SHP77 (cell line): ENCODE measurements around the gene CCND2.
"Not testable (repeated sequence)": the region's sequence is repeated elsewhere in the genome, so short reads cannot be mapped to it uniquely, and the experiment has no call there.

ENCODE experiments used
- DNase-seq, 2 experiments: peaks; one replicate each; lab custom pipeline; 2025; lab: John Stamatoyannopoulos, UW

The CCND2 gene

DNA sequence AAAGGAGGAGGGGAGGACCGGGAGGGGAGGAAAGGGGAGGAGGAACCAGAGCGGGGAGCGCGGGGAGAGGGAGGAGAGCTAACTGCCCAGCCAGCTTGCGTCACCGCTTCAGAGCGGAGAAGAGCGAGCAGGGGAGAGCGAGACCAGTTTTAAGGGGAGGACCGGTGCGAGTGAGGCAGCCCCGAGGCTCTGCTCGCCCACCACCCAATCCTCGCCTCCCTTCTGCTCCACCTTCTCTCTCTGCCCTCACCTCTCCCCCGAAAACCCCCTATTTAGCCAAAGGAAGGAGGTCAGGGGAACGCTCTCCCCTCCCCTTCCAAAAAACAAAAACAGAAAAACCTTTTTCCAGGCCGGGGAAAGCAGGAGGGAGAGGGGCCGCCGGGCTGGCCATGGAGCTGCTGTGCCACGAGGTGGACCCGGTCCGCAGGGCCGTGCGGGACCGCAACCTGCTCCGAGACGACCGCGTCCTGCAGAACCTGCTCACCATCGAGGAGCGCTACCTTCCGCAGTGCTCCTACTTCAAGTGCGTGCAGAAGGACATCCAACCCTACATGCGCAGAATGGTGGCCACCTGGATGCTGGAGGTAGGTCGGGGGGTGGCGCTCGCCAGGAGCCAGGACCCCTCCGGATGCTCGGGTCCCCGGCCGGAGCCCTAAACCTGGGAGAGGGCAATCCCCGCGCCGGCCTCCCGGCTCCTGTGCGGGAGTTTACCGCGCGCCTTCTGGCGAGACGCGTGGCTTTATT lies at the start of gene CCND2:
Gene CCND2 (plus strand): TSS at position 111 of the 744 bp plus-strand sequence. CDS start 279 bp downstream, at position 390.
- DNase-seq = no peak

DNA sequence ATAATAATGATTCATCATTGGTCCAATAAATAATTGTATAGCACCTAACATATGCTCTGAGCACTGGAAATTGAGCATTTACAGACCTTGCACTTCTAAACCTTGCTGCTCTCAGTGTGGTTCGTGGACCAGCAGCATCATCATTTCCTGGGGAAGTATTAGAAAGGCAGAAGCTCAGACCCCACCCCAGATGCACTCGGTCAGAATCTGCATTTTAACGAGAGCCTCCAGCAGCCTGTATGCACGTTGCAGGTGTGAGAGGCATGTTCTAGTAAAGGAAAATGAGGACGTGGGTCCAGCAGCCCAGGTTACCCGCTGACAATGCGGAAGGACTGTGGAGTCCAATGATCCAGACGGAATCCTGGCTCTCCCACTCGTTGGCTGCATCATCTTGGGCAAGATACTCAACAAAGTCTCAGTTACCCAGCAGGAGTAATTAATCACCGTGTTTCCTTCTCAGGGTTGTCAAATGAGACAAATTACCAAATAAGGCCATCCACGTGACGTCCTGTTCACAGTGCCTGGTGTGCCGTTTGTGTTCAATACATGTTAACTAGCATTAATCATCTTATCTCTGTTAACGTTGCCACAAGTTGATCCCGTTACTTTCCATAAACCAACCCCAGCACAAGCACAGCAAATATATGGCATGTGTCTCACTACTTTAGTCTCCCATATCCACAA lies 49.2 kb upstream of the CCND2 start:
- DNase-seq = no peak

DNA sequence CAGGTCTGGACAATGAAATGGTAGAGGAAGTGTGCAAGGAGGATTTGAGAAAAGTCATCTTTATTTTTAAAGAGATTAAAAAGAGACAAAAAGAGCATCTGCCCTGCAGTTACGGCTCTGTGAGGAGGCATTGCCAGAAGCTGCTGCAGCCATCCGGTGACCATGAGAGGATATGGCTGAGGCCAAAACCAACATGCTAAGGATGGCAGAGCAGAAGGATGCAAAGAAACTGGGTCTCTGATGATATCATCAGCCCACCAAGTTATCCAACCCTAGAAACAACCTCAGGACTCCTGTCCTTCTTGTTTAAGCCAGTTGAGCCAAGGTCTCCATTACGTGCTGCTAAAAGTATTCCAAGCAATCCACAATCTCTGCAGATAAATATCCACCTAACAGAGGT lies 48.0 kb upstream of the CCND2 start:
- no peak for DNase-seq

DNA sequence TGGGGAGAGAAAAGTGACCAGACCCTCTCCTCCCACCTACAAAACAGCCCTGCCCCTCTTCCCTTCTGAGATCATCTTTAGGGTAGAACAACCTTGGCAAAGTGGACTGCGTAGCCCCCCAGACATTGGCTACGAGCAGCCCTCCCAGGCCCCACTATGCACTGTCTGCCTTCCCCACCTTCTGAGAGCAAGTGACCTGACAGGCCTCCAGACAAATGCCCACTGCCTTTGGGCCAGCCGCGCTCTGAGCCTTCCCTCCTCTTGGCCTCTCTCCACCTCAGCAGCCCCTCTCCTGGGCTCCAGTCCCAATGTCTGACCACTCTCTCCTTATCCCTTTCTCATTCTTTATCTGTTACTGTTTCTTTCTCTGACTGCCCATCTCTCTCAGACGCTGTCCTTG lies 46.5 kb upstream of the CCND2 start:
- no peak for DNase-seq

DNA sequence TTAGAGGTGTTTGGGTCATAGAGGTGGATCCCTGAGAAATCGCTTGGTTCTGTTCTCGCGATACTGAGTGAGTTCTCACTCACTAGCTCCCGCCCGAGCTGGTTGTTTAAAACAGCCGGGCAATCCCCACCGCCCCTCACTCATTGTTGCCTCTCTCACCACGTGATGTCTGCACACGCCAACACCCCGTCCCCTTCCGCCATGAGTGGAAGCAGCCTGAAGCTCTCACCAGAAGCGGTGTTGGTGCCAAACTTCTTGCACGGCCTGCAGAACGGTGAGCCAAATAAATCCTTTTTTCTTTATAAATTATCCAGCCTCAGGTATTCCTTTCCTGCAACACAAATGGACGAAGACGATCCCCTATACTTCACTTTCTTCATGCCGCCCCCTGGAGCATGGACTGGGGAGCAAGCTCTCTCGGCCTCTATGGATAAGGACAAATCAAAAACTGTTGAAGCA lies 45.4 kb upstream of the CCND2 start:
- no peak for DNase-seq

DNA sequence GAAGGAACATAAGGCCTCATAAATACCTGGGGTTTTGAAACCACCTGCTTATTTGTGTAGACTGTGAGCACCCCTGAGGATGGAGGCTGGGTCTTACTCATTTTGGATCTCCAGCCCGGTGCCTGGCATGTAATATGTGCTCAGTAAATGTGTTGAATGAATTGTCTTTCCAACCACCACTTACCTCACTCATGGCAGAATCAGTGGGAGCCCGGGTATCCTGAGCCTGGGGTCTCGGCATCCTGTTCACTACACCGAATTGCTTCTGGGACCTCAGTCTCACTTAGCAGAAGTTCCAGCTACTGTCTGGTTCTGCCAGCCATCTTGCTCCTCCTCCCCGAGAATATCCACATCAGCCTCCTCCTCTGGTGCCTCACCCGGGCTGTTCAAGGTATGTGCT lies 43.0 kb upstream of the CCND2 start:
- DNase-seq = no peak

DNA sequence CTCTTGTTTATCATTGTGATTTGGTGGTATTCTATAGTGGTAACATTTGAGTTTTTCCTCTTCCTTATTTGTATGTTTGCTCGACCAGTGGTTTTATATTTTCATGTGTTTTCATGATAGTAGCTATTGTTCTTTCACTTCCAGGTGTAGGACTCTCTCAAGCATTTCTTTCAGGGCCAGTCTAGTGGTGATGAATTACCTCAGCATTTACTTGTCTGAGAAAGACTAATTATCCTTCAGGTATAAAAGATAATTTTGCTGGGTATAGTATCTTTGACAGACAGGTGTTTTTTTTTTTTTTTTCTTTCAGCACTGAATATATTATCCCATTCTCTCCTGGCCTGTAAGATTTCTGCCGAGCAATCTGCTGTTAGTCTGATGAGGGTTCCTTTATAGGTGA lies 35.0 kb upstream of the CCND2 start:
- no peak for DNase-seq

DNA sequence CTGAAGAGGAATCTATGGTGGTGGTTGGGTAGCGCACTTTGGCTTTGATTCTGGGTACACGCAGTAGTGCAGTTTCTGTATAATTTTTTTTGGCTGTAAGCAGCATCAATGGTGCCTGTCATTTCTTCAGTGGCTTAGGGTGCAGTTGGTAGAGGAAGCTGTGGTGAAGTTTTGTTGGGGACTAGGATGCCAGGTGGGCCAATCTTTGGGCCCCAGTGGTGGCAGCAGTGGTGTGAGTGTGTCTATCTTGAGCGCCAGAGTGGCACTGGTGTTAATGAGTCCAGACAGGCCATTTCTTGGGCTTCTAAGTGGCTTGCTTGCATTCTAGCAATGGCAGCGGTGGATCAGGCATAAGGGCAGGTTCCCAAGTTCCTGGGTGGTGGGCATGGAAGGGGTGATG lies 33.8 kb upstream of the CCND2 start:
- DNase-seq = no peak

DNA sequence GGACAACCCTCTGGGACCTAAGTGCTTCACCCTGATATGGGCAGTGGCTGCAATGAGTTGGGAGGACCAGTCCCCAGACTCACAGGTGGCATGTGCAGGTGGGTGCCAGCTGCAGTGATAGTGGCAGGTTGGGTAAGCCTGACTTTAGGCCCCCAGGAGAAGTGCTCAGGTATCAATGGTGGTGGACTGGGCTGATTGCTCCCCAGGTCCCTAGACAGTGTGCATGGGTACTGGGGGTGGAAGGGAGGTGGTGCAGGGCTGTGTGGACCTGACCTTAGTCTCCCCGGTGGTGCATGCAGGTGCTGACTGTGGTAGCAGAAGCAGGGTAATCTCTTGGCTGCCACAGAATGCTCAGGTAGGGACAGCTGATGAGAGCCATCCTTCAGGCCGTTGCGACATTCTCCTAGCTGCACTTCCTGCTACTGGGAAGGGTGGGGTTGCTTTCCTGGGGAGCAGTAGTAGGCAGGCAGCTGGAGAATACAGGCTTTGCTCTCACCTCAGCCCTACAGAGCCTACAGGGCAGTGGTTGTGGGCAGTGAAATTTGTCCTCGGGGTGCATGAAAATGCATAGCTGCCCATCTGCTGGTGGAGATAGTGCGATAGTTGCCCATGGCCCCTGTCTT lies 33.3 kb upstream of the CCND2 start:
- no peak for DNase-seq

DNA sequence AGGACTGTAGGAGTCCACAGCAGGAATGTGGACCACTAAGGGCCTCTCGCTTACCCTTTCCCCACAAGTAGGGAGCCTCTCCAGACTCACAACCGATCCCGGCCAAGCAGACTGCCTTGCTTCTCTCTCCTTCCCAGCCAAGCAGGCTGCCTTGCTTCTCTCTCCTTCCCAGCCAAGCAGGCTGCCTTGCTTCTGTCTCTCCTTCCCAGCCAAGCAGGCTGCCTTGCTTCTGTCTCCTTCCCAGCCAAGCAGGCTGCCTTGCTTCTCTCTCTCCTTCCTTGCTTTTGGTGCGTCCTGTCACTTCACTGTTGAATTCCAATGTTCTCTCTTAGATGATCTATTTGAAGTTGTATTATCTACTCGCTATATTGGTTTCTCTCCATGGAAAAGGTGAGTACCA lies 32.6 kb upstream of the CCND2 start:
- DNase-seq = no peak

DNA sequence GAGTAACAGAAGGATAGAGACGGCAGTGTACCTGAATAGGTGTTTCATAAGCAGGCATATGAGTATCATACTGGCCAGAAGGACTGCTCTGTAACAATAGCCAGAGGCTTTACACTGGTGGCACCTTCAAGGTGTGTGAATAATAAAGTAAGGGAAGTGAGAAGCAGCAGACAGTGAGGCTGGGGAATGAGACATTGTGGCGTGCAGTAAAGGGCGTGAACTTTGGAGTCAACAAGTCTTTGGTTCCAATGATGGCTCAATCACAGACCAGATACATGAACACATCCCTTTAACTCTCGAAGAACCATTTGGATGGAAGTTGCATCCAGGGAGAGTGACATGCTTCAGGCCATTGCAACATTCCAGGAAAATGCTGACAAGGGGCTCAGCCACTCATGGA lies 32.0 kb upstream of the CCND2 start:
- DNase-seq = no peak

DNA sequence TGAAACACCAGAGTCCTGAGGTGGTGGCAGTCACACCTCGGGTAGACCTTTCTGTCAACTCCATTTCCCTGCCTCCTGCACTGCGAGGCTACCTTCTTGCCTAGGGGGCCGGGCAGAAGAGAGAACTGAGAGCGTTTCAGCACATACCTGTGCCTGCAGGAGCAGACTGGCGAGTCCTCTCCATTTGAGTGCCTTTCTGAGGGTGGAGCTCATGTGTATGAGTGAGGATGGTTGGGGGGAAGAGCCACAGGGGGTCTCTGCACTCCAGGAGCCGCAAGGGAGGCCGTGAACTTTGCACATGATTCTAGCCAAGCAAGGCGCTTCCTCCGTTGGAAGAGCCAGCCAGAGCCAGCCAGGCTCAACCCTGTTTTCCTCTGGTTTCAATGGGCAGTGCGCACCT lies 31.0 kb upstream of the CCND2 start:
- DNase-seq = no peak

DNA sequence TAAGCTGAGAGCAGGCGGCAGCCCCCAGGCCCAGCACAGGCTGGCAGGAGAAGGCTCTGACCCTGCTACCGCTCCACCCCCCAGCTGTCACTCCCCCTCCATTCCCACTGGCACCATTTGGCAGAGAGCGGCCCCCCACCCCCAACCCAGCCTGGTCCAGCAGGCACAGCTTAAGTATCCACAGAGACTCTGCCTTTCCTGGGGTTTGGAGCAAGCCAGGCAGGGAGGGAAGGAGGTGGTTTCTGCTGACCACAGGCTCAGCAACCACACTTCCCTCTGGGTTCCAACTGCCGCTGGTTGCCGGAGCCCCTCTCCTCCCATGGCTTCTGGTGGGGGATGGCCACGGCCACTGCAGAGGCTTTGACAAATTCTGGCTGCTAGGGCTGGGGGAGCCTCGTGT lies 30.5 kb upstream of the CCND2 start:
- no peak for DNase-seq

DNA sequence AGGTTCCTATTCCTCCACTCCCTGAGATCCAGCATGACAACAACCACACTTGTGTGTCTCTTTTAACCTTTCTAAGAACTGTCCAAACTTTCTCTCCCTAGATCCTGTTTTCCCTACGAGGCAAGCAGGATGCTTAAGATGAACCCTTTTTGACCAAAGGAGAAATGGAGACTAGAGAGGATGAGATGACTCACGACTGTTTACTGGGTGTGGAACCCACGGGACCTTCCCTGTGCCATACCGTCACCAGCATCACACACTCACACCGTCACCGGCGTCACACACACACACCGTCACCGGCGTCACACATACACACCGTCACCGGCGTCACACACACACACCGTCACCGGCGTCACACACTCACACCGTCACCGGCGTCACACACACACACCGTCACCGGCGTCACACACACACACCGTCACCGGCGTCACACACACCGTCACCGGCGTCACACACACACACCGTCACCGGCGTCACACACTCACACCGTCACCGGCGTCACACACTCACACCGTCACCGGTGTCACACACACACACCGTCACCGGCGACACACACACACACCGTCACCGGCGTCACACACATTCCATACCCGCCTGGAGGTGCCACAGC lies 30.0 kb upstream of the CCND2 start:
- not testable (repeated sequence) for DNase-seq

DNA sequence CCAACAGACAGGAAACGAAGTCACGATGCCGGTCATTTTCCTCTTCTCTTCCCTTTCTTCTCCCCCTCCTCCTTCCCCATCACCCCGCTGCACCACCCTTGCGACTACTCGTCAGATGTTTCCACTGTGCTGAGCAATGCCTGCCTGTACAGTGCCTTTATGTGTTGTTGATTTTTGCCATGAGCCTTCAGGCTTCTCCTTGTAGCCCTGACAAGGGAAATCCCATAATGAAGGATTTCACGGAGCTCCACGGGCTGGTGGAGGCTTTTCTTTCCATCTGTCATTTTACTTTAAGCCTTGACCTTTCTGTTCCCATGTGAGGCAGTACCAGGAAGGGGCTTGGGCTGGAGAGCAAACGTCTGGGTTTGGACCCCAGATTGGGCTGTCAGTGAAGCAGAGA lies 28.7 kb upstream of the CCND2 start:
- DNase-seq = no peak

DNA sequence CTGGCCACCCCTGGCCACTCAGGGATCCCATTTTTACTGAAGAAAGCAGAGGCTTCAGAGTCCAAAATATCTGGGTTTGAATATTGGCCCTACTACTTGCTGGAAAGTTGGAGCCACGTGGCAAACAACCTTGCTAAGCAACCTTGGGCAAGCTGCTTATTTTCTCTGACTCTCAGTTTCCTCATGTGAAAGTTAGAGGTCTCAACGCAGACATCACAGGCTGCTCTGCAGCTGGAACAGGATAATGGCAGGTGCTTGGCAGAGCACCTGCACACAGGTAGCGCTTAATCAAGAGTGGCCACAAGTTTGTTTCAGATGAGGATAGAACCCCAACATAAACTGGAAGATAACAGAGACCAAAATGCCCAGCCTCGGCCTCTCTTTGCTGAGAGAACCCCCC lies 28.1 kb upstream of the CCND2 start:
- DNase-seq = no peak

DNA sequence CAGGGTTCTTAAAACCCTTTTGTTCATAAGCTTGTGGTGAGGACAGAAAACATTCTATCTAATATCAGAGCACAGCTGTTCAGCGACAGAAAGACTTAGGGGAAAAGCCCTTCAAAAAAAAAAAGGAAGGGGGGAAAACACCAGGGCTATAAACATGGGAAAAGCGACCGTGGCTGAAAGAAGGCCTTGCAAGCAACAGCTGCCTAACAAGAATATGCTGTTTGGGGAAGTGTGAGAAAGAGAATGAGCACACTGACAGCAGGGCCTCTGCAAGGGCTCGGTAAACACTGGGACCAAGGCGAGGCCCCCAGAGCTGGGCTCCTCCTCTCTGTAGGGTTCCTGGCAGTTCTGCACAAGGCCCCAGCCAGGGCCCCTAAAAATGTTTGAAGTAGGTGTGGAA lies 27.4 kb upstream of the CCND2 start:
- DNase-seq = no peak

DNA sequence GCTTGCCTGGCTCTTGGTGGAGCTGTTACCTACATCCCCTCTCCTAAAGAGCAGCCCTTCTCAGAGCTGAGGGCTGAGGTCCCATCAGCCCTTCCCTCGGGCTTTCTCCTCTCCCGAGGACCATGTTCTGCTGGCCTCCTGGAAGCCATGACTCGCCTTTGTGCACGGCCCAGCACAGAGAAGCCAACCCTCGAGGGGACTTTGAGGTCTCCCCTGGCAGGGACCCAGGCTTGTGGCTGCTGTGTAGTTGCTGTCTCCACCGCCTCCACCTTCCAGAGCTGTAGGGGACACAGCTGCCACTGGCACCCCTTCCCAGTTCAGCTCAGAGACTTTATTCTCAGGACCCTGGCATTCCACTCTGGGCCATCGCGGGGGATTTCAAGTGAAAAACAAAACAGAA lies 22.9 kb upstream of the CCND2 start:
- no peak for DNase-seq

DNA sequence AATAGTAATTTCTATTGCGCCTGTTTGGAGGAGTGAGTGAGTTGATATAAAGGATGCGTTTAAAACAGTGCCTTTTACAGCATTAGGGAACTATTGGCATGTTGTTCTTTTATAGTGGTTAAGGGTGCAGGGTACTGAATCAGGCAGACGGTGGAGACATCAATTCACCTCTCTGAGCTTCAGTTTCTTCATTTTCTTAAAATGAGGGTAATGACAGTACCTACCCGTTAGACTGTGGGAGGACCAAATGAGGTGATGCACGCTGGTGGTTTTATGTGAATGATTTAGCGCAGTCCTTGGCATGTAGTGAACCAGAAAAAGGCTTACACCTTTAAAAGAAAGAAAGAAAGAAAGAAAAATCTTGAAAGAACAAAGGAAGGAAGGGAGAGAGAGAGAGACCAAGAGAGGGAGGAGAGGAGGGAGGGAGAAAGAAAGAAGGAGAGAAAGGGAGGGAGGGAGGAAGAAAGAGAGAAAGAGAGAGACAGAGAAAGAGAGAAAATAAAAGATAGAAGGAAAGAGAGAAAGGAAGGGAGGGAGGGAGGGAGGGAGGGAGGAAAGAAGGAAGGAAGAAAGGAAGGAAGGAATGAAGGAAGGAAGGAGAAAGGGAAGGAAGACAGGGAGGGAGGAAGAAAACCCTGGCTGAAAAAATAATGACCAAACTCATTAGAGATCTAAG lies 22.2 kb upstream of the CCND2 start:
- no peak for DNase-seq

DNA sequence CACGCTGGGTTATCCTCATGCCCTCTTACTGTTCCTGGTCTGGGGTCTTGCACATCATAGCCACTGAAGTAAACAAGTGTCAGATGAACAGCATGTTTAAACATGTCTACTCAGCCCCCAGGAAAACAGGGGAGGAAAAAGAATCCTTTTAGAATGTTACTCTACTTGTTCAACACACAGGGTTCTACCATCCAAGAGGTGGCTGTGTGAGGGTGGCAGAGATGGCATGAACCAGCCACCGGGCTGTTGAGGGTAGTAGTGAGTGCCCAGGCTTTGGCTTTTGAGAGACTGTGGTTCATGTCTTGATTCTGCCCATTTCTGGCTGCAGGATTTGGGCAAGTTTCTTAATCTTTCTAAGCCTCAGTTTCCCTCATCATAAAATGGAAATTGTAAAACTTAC lies 21.6 kb upstream of the CCND2 start:
- DNase-seq = no peak

DNA sequence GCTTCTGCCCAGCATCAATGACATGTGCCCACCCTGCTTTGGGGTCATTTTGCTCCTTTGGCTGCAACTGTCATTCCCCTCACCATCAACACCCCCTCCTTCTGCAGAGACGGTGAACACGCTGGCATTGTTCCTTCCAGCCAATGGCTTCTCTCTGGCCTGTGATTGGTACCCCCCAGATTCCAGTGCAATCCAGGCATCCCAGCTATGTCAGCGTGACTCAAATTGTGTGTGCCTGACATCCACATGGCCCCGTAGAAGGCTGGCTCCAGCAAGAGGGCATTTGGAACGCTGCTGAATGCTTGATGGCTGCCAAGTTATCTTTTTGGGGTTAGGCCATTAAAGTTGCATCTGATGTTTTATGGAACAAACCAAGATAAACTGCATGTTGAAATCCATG lies 21.0 kb upstream of the CCND2 start:
- DNase-seq = no peak
